Measurements from ENCODE around the gene KCNJ12. TPM values are rescaled to one million over a fixed set of nuclear protein-coding genes. Genes with fewer than 3 reads are reported as not detected.

The KCNJ12 gene
- total and polyA plus RNA-seq, 2 of the 4 experiments (the other 2 are of a cell fraction), result under 0.01 to 0.10 TPM

DNA sequence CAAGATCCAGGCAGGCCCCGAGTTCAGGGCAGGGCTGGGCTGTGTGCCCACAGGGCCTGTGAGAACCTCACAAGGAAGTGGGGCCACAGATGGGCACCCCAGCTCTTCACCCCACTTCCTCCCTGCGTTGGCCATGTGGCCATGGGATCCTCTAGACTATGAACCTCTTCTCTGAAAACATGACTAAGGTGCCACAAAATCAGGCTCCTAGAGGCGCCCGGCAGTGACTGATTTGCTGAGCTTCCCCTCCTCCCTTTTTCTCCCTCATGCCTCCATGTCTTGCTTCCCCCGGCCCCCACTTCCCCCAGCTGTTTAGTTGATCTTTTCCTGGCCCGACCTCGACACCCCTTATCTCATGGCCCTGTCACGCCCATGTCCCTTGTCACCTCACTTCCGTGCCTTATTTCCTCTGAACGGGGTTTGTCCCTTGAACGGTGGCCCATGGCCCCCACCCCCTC lies 87.1 kb downstream of the KCNJ12 start:
- Histone ChIP-seq H3K56ac (ENCODE audit: extremely low read depth, insufficient read depth, low read length) (no peak overlapping the region), H3K27me3 (ENCODE audit: control insufficient read depth, insufficient read depth, low read length) (peaks cover 56% of the 10 kb centered on the region), H4K91ac (ENCODE audit: insufficient read depth, low read depth, low read length) (no peak overlapping the region), H3K9me3 (ENCODE audit: control insufficient read depth, insufficient read depth, low read length) (no peaks in the 10 kb centered on the region), H3K4me1 (ENCODE audit: control insufficient read depth, insufficient read depth, low read length) (no peaks in the 10 kb centered on the region; the same call in 1 of the 2 replicates), H3K4ac (ENCODE audit: low read depth, low read length) (no peak overlapping the region), H3K18ac (ENCODE audit: low read depth, low read length) (no peak overlapping the region), H2BK15ac (ENCODE audit: low read depth, low read length) (no peak overlapping the region), H3K36me3 (ENCODE audit: control insufficient read depth, insufficient read depth, low read length) (no peaks in the 10 kb centered on the region), H3K23ac (ENCODE audit: low read depth, low read length) (no peak overlapping the region), H2AFZ (replicated peaks; ENCODE audit: low read length, poor library complexity) (no peak overlapping the region), H3K79me1 (ENCODE audit: low read depth in 1 of 2, low read length in 2 of 2) (no peaks in the 10 kb centered on the region), H2BK120ac (ENCODE audit: low read depth, low read length) (no peak overlapping the region), H3K4me2 (ENCODE audit: low read depth, low read length) (no peak overlapping the region), H3K27ac (ENCODE audit: insufficient read depth, low read length) (no peak overlapping the region), H3K9me1 (ENCODE audit: insufficient read depth, low read length) (no peaks in the 10 kb centered on the region), H2BK5ac (ENCODE audit: low read depth, low read length, poor library complexity, severe bottlenecking) (no peak overlapping the region), H4K20me1 (ENCODE audit: insufficient read depth, low read length) (no peaks in the 10 kb centered on the region), H3K14ac (replicated peaks; ENCODE audit: low read depth, low read length) (no peak overlapping the region), H2AK5ac (ENCODE audit: low read depth, low read length) (no peak overlapping the region), H2AK9ac (replicated peaks; ENCODE audit: low read depth, low read length, poor library complexity) (no peak overlapping the region), H4K8ac (ENCODE audit: low read depth in 2 of 2, low read length in 2 of 2) (no peak overlapping the region), H3K4me3 (ENCODE audit: insufficient read depth, low read depth, low read length) (no peak overlapping the region), H2BK20ac (ENCODE audit: low read depth, low read length) (no peak overlapping the region), H4K5ac (ENCODE audit: low read depth, low read length) (no peak overlapping the region), H3K9ac (ENCODE audit: low read depth, low read length) (no peak overlapping the region)
- dilution Hi-C loops (cut with HindIII; ENCODE audit: low sequenced_read_pairs, unreplicated experiment) (no loop called here), intact Hi-C loops (cut with micrococcal nuclease) (no loop called here), in situ Hi-C loops (cut with MboI; ENCODE audit: low sequenced_read_pairs) (loop anchor here (5.0 kb wide), 1 partner anchor 44 kb away; no protein-coding TSS in a partner anchor)
- TF ChIP-seq SMC3 (IDR thresholded peaks at IDR 0.05; ENCODE audit: low read depth, low read length) (no peak), CHD1 (IDR thresholded peaks at IDR 0.05; ENCODE audit: low read depth, low read length) (no peak), ELK1 (IDR thresholded peaks at IDR 0.05; ENCODE audit: borderline replicate concordance, low read depth, low read length) (no peak), NFE2L2 (IDR thresholded peaks at IDR 0.05; ENCODE audit: low read depth, low read length) (no peak), CEBPB (IDR thresholded peaks at IDR 0.05; ENCODE audit: low read depth, low read length) (no peak)
- POLR2A ChIA-PET (ENCODE audit: unreplicated experiment), result no interaction called here
- 32% methylated on average over 8 of the region's 11 CpGs; no CpG with 5 or more reads in 1 of the 2 experiments for WGBS, 2 experiments (ENCODE audit: extremely low coverage in 2 of 2, insufficient read length in 1 of 2)
- no TSS peak for BruUV-seq (replicated peaks)
- DNase-seq, result no peak
- no peak for ATAC-seq (ENCODE audit: low read depth)
- CTCF ChIA-PET, result no interaction called here
